Jurkat, Clone E6-1 (cell line): Measurements from ENCODE around the gene KCNJ9. TPM values are rescaled to one million over a fixed set of nuclear protein-coding genes. Genes with fewer than 3 reads are reported as not detected.
"Not testable (repeated sequence)": the region's sequence is repeated elsewhere in the genome, so short reads cannot be mapped to it uniquely, and the experiment has no call there.

Source experiments
- DNase-seq: peaks from one replicate; pipeline ENCODE4 v3.0.0-alpha.2; 2011; ENCODE audit warnings: low read depth, low spot score
- H3K4me3 ChIP-seq: 2 replicates; pipeline ENCODE4 v1.5.1; 2011; ENCODE audit warnings: mild to moderate bottlenecking, low read length, control low read depth, moderate library complexity
- polyA plus RNA-seq: library from polyadenylated mRNA; unstranded; fragments of >200 nt; gene quantifications from one replicate; pipeline ENCODE4 v1.2.1, GENCODE V29; 2012; ENCODE audit warnings: missing spikeins; ENCODE audit not compliant: insufficient read length, insufficient read depth

KCNJ9 gene
- 0.21 TPM for polyA plus RNA-seq

DNA sequence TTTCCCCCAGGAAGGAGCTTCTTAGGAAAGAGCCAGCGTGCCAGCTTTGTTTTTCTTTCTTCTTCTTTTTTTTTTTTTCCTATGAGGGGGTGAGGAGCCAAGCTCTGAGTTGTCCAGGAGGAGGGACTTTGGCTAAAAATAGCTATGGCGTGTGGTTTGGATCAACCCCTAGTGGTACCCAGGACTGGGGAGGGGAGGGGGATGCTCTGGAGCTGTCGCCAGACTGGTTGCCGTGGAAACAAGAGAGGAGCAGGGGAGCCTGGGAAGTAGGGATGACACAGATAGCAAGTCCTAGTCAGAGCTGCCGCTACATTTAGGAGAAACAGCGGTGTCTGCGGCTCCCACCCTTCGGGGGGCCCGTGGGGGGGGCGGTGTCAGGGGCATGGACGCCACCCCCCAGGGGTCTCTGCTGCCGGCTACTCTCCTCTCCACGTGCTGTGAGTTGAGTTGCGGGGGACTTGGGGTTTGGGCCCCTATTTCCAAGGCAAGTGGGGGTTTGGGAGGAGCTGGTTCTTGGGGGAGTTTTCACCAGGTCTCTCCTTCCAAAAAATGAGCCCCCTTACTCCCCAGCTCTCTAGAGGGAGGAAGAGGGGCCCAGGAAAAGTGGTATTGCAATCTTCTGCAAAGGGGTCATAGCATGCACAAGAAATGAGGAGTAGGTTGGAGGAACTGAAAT, at the start of gene KCNJ9:
Gene KCNJ9 (plus strand): TSS at position 278 of the 676 bp plus-strand sequence. CDS start 2,493 bp downstream, outside the sequence.
- H3K4me3 ChIP-seq: no peak within 1 kb of the TSS
- DNase-seq: no peak

DNA sequence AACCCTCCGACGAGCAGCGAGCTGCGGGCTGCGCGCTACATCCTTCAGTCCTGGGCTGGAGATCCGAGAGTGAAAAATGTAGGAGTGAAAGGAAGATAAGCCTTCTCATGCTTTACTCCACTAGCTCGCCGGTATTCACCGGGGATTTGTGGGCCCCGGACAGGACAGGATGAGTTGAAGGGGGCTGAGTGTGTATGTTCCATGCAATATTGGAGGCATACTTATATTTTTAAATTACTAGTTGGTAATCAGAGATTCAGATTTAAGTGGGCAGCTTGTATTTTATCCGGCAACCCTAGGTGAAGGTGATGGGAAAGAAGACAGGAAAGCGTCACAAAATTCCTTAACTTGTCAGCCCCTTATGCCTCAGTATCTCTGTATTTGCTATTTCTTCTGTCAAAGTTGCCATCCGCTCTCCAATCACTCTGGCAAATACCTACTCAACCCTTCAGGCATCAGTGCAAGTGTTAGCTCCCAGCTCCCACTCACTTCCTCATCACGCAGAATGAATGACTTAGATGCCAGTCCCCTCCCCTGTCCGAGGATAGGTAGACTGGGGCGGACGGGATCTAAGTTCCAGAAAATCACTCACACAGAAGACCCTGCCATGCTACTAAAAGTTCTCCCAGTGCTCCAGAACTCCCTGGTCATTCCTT, 49.0 kb upstream of the KCNJ9 start:
- H3K4me3 ChIP-seq: peak overlapping the region; percentile 85
- DNase-seq: no peak

DNA sequence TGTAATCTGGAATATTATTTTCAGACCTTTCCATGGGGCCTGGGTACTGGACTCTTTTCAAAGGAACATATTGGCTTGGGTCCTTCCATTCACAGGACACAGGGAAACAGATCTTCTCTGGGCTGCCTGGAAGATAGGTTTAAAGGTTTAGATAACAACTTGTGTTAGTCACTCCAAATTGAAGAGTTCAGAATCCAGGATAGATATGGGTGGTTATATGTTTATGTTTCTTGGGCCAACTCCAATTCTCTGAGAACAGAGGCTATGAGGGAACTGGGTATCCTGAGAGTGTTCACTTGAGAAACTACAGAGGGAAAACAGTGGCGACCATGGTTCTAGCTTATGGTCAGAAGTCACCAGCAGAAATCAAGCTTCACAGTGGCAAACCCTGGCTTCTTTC, 40.9 kb upstream of the KCNJ9 start:
- no peak overlapping the region for H3K4me3 ChIP-seq
- DNase-seq: no peak

DNA sequence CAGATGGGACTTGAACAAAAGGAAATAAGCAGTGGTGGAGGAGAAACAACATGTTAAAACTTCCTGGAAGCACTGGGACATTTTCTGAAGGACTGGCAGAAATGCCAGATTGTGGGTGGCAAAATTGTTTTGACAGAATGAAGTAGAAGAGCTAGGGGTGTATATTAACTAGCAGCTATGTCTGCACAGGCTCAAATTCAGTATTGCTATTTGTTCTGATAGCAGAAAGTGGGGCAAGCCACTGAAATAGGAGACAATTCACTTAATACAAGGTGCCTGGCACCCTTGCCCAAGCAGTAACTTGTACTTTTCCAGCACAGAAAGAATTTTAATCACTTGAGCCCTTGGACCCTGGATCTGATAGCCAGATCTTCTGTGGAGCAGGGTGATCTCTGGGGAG, 37.8 kb upstream of the KCNJ9 start:
- DNase-seq: no peak
- no peak overlapping the region for H3K4me3 ChIP-seq

DNA sequence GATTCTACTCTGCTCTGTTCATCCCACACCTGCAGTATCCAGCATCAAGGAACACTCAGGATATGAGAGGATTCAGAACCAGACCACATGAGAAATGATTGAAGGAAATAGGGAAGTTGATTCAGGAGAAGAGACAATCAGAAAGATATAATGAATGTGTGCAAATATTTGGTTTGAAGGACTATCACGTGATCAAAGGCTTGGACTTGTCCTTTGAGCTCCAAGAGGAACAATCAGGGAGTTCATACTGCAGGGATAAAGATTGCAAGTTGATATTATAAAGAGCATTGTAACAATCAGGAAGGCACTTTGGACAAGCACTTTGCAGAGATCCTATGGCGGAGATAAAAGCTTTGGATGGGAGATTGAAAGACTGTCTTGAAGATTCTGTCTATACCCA, 35.7 kb upstream of the KCNJ9 start:
- DNase-seq: no peak
- H3K4me3 ChIP-seq: no peak overlapping the region

DNA sequence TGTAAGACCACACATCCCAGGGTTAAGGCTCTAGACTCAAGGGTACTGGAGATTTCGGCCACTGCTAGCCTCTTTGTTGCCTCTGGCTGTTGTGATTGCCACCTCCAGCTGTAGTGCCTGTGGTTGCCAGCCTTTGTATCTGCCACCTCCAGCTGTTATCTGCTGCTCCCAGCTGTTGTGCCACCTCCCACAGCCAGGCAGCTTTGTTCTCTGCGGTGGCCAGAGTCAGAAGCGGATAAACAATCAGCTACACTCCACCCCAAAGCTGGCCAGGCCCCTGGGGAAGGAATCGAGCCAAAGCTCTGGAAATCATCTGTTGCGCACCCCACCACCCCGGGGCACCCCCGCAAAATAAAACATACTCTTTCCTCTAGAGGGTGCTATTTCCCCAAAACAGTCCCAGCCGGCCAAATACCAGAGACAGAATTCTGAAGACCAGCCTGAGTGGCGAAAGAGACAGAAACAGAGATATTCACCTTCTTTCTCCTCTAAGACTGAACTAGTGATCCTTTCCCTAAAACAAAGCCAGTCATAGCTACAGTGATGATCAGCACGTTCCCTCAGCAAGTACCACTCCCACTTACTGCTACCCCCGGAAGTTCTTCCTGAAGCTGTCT, 34.7 kb upstream of the KCNJ9 start:
- peak; percentile 46 for DNase-seq

DNA sequence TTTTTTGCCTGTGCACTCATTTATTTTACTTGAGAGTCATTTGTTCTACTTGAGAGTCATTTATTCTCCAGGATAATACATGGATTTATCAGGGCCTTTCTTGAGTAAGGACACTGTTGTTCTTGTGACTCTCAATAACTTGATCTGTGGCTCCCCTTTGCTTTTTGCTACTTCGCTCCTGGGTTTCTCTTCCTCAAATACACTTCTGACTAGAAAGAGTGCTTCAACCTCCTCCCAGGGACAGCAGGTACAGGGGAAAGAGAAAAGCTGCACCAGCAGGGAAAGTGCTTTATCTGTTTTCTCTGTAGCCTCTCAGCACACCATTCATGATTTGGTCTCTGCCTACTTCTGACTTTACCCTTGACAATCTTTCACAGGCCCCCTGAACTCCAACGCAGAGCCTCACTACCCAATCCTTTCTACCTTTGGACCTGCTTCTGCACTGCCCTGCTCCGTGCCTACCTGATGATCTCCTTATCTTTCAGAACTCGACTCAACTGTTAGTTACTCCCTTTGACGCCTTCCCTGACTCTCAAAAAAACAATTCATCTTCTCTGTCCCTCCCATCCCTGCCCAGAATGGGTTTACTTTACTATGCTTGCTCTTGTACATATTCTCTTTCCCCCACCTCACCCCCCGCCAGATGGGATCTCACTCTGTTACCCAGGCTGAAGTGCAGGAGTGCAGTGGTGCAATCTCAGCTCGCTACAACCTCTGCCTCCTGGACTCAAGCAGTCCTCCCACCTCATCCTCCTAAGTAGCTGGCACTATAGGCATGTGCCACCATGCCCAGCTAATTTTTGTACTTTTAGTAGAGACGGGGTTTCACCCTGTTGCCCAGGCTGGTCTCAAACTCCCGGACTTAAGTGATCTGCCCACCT, 34.0 kb upstream of the KCNJ9 start:
- H3K4me3 ChIP-seq: peak overlapping the region; percentile 33
- DNase-seq: no peak

More for the DNA sequence above, 34.7 kb upstream of the KCNJ9 start:
- H3K4me3 ChIP-seq: peak overlapping the region; percentile 33

DNA sequence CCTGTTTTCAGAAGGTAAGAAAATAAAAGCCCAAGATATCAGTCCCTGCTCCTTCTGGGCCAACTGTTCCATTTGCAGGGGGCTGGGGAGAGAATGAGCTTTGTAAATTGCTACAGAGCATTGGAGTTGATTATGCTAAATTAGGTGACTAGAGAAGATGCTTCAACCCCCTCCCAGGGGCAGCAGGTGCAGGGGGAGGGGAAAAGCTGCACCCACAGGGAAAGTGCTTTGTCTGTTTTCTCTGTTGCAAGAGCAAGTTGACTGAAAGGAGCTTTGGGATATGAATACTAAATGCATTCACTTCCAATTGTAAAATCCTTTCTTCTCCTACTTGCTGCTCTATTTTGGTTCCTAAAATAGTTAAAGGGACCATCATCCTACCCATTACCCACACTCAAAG, 33.0 kb upstream of the KCNJ9 start:
- H3K4me3 ChIP-seq: no peak overlapping the region
- DNase-seq: no peak

DNA sequence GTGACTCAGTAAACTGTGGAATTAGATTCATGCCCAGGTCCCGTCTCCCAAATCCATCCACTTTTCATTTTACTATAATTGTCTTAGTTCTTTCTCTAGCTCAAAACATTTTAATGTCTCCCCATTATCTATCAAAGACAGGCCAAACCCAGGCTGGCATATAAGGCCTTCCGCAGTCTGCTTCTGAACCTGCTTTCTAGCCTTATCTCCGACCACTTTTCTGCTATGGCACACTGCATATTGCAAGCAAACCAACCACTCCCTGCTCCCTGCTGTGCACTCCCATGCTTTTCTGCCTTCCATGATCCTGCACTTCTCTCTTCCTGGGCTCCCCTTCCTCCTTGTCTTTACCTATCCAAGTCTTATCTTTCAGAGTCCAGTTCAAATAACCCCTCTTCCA, 32.2 kb upstream of the KCNJ9 start:
- no peak overlapping the region for H3K4me3 ChIP-seq
- DNase-seq: no peak

DNA sequence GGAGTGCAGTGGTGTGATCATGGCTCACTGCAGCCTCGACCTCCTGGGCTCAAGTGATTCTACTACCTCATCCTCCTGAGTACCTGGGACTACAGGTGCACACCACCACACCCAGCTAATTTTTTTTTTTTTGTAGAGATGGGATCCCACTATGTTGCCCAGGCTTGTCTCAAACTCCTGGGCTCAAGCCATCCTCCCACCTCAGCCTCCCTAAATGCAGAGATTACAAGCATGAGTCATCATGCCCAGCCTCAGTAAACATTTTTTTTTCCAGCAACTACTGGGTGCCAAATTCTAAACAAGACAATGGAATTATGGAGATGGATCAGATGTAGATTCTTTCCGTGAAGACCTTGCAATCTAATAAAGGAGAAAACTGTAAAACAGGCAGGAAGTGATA, 31.2 kb upstream of the KCNJ9 start:
- DNase-seq, H3K4me3 ChIP-seq: not testable (repeated sequence)

DNA sequence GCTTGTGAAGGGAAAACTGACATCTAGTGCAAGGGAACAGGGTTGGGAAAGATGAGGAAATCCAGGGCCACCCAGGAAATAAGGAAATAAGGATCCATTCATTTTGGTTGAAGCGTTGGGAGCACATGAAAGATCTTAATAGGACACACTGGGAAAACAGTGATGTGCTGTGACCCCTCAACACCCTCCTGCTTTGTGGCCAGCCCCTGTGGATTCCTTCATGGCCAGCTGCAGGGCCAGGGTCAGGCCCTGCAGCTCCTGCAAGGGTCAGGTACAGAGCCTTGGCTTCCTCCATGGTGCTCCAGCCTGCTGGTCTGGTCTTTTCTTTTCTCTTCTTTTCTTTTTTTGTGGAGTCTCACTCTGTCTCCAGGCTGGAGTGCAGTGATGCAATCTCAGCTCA, 30.7 kb upstream of the KCNJ9 start:
- H3K4me3 ChIP-seq: no peak overlapping the region
- DNase-seq: no peak

DNA sequence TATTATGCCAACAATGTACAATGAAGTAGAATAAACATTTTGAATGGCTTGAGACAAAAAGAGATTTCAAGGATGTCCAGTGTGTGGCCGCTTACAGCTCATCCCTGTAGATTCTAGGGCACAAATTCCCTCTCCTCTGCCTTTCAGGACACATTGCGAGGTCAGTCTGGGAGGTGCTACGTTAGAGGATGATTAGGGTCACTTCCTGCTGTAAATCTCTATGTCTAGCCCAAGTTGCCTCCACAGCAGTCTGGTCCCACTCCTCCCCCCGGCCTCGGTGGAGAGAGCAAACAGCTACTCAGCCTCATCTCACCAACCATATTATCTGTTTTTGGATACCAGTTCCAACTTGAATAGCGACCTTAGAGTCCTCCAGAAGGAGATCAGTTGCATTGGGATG, 28.4 kb upstream of the KCNJ9 start:
- no peak overlapping the region for H3K4me3 ChIP-seq
- no peak for DNase-seq

DNA sequence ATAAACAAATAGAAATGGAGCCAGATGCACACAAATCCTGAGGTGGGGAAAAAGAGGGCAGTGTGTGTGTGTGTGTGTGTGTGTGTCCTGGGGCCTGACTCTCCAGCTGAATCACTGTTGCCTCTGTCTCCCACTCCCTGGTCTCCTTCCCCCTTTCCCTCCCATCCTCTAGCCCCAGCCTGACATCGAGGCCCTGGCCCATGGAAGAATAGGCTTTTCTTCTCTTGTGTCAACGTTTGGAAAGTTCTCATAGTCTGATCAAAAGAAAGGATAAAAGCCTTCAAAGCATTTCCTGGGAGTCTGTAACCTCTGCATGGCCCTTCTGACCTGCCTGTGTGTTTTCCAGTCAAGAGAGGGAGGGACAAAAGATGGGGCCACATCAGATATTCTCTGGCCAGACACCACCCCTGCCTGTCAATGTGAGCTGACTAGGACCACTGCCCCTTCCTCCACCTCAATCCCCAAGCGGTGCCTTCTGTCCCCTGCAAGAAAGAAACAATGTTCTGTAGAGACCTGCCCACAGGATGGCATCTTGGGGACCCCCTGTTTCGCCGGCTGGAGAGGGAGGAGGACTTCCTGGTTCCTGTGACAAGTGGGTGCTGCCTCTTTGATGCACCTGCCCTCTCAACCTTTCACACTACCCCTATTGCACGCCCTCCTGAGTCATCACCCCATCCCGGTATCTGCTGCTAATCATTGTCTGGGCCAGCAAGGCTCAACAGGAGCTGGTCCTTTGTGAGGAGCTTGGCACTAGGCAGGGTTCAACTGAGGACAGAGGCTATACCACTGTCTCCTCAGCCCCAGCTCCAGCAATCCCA, 27.6 kb upstream of the KCNJ9 start:
- no peak for DNase-seq
- H3K4me3 ChIP-seq: no peak overlapping the region

DNA sequence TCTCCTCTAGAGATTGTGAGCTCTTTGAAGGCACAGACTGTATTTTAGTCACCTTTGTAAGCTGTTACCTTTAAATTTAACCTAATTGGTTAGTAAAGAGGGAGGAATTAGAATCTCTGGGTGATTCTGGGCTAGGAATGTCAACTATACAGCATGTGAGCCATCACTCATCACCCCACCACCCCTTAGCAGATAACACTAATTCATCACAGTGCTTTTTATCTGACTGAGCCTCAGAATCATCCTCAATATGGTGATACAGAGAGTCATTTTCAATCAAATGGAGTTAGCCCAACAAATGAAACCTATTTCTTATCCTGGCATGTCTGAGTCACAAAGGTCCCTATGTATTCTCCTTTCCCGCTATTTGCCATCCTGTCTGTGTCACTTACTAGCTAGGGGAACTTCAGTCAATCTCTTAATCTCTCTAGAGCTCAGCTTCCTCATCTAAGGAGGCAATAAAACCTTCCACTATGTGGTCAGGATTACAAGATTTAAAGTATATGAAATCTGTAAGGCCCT, 24.6 kb upstream of the KCNJ9 start:
- no peak overlapping the region for H3K4me3 ChIP-seq
- no peak for DNase-seq

DNA sequence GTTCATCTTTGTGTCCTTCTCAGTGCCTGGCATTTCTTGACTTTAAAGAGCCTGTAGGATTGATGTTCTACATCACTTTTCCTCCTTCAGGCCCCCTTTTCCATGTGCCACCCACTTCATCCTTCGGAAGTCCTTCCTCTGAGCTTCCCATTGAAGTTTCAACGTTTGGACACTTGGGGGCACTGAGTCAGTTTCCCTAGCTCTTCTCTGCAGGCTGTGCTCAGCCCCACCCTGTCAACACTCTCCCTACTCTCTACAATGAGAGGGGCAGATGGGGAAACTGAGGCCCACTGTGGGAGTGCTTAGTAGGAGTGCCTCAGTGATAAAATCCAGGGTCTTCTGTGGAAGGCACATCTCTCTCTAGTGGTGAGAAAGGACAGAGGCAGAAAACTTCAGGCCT, 23.3 kb upstream of the KCNJ9 start:
- no peak overlapping the region for H3K4me3 ChIP-seq
- no peak for DNase-seq

DNA sequence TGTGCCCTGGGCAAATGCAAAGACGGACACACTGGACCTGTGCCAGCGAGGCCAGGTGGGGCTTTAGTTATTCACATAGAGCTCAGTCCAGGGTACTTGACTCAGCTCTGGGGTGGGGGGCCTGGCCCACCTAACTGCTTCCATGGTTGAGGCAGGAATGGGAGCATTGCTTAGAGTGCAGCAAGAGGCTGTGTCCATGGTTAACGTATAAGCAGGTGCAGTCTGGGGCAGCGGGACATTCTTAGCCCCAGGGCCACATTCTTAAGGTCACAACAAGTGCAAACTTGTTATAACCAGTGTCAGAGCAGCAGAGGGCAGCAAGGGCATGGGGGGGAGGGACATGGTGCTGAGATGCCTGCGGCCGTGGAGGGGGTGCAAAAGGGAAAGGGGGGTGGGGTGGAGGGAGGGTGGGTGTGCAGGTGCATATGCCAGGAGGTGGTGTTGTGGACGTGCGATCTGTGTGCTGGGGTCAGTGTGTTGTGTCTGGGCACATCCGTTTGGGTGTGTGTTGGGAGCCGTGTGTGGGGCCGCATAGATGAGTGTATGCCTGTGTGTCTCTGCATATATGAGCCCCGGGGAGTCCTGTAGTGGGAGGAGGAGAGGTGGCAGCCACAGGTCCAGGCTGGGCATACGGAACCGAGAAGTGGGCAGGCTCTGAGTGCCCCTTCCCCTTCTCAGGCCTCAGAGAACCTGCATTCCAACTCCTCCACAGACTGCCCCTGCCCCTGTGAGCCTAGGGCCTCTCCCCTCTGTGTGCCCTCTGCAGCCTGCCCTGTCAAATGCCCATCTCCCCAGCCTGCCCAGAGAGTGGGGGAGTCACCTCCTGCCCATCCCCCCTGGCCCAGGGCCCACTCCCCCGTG, 19.7 kb upstream of the KCNJ9 start:
- no peak overlapping the region for H3K4me3 ChIP-seq
- no peak for DNase-seq

DNA sequence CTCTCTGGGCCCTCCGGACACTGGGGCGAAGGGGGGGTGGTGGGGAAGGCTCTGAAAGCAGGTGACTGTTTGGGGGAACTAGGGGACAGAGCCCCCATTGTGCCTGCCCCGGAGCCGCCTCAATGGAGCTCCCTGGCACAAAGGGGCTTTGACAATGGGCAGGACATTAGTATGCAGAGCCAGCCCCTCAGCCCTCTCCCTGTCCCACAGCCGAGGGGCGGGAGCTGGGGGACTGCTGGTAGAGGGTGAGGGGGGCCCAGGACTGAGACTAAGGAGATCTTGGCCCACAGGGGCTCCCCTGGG, 19.2 kb upstream of the KCNJ9 start:
- DNase-seq: no peak
- no peak overlapping the region for H3K4me3 ChIP-seq

DNA sequence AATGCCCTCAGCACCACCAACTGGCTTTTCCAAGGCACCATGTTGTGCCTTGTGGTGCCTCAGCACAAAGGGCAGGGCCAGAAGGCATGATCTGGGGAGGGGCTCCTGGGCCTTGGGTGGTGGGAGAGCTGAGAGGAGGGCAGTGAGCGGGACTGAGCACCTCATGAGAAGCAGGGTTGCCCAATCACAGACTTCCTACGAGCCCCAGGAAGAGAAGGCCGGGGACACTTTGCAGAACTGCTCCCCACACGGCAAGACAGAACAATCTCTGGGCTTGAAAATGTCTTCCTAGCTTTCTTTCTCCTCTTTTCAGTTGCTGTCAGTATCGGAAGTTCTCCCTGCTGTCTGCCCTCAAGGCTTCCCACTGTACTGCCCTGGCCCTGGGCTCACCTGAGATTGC, 18.2 kb upstream of the KCNJ9 start:
- no peak for DNase-seq
- no peak overlapping the region for H3K4me3 ChIP-seq
